NAMALWA (cell line): Measurements from ENCODE around the gene ELMO1.

Experiments used
- DNase-seq: peaks from one replicate; pipeline ENCODE4 v3.0.0-alpha.2; 2015; ENCODE audit warnings: low spot score

Gene ELMO1

GRCh38 chr7:37269711-37270508 lies 178.8 kb downstream of the ELMO1 start:
- no peak for DNase-seq

GRCh38 chr7:37267251-37267650 lies 181.4 kb downstream of the ELMO1 start:
- DNase-seq, result no peak

DNA sequence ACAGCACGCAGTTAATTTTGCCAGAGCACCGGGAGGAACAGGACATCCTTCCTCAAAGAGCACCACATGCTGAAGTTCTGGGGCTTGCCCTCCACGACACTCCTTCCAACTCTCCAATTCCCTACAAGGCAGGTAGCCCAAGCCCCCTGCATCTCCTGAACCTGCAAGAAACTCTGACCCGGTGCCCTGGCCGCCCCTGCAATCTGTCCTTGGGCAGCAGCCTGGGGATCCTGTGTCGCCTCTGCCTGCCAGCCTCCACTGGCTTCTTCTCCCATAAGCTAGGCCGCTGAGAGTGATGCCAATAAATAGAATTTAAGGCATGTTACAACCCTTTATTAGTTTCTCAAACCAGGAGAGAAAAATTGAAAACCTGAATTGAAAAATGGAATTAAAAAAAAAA lies 182.8 kb downstream of the ELMO1 start:
- no peak for DNase-seq

DNA sequence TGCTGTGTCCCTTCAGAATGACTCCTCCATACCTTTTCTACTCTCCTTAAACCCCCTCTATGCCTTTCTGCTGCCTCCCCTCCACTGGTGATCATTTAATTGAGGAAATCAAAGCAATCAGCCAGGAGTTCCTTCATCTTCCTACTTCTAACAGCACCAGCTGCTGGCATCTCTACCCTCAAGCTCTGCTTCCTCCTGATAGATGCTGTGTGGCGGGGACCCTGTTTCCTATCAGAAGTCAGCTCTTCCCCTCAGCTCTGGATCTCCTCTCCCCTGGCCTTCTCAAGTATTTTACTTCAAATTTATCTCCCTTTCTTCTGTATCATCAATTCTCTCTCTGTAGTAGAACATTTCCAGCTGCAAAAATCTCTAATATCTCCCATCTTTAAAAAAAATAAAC lies 183.7 kb downstream of the ELMO1 start:
- no peak for DNase-seq

- DNase-seq, result no peak
Measured at GRCh38 chr7:37262181-37262580, 186.5 kb downstream of the ELMO1 start.

DNA sequence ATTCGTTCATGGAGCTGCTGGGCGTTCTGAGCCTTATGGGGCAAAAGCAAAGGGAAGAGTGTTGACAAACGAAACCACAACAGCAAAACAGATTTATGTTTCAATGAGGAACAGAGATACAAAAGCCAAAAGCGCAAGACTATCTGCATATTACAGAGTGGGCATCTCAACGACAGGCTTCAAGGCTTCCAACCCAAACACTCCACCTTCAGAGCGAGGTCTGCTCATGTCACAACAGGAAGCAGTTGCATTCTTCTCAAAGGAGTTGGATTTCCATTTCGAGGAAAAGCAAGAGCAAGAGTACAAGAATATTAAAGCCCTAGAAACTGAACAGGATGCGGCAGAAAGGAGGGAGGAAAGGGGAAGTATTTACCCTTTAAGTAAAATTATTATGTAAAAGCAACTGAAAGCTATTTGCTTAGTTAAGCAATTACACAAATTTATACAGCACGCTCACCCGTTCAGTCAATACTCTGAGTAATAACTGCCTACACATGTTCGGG lies 189.3 kb downstream of the ELMO1 start:
- DNase-seq, result no peak

DNA sequence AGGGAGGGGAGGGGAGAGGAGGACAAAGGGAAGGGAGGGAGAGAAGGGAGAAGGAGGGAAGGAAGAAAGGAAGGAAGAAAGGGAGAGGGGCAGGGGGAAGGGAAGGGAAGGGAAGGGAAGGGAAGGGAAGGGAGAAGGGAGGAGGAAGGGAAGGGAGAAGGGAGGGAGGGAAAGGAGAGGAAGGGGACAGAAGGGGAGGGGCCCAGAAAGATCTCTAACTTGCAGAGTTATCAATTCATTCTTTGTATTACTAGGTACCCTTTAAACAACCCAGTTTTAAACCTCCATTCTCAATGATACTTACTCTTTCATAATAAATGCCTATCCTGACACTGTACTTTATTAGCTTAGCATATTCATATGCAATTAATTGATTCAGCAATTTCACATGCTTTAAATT lies 192.0 kb downstream of the ELMO1 start:
- DNase-seq, result no peak

GRCh38 chr7:37255327-37255944 lies 193.2 kb downstream of the ELMO1 start:
- DNase-seq, result no peak

- DNase-seq, result no peak
Measured at GRCh38 chr7:37251222-37251621, 197.4 kb downstream of the ELMO1 start.

DNA sequence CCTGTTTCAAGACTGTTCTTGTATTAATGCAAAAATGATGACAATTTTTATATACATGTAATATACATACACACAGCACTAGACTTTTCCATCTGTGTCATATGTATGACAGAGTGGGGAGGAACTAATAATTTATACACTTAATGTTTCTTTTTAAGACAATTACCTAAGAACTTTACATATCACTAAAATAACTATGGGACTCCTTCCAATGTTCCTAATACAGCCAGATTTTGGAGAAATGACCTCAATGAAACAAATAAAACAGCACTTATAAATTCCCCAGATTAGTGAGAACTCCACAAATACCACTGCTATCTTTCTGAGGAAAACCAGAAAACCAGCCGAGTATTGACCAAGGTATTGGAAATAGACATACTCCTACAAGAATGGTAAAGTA lies 199.4 kb downstream of the ELMO1 start:
- DNase-seq, result no peak

DNA sequence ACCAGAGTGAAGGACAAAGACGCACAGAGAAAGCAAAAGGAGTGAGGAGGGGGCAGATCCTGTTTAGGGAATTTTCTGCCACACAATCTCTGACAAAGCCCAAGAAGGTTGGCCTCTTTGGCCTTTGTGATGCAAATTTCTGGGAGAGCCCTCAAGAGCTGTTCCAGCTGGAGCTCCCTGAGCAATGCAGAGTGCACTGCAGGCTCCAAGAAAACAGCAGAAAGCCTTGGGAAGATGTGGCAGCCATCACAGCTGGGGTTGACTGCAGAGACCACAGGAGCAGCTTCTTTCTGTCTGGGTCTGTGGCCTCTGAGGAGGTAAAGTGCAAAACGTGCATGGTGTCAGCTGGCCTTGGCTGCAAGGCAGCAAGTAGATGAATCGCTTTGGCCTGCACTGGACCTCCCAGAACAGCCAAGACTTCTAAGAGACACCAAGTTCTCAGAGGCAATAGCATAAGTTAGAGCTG lies 200.2 kb downstream of the ELMO1 start:
- DNase-seq, result no peak

DNA sequence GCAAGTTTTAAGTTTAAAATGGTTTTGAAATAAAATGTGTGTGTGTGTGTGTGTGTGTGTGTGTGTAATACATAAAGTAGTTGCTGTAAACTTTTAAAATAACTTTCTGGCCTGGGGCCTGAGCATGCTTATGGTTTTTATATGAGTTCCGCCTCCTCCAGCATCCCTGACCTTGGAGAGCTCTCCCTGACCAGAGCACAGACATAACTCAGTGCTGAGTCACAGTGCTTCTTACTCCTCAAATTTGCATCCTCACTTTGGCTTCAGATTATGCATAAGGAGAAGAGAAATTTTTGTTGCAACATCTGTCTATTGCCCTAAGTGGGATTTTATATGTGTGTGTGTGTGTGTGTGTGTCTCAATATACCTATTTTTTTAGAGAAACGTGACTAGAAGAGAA lies 200.8 kb downstream of the ELMO1 start:
- DNase-seq, result no peak

GRCh38 chr7:37245590-37245989 lies 203.1 kb downstream of the ELMO1 start:
- DNase-seq, result no peak

DNA sequence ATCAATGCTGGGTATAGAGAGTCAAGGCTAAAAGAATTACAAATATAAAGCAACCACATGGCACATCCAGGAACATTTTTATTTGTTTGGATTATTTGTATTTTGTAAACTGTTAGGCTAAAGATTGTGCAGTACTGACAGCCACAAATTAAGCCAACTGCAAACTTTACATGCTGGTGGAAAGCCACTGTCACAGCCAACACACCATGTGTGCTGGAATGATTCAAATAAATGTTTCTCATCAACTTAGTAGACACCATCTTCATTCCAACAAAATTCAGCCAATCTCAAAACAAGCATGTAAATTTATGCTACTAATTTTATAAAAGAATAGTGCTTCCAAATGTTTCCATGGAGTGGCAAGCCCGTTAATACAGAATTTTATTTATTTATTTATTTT lies 211.8 kb downstream of the ELMO1 start:
- DNase-seq, result no peak

DNA sequence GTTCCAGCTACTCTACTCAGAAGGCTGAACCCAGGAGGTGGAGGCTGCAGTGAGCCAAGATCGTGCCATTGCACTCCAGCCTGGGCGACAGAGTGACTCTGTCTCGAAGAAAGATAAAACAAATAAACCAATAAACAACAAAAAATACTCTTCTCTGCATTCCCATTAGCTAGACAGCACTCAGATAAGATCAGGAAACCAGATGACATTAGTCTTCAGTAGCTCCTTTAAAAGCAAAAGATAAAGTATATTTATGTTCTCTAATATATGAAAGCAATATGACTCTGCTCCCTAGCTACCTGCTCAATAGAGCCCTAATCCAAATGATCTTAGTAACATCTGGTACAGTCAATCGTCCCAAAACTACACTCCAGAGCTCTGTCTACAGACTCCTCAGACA lies 212.9 kb downstream of the ELMO1 start:
- DNase-seq, result no peak

- peak; percentile 52 for DNase-seq
Measured at GRCh38 chr7:37234928-37235327, 213.7 kb downstream of the ELMO1 start.

DNA sequence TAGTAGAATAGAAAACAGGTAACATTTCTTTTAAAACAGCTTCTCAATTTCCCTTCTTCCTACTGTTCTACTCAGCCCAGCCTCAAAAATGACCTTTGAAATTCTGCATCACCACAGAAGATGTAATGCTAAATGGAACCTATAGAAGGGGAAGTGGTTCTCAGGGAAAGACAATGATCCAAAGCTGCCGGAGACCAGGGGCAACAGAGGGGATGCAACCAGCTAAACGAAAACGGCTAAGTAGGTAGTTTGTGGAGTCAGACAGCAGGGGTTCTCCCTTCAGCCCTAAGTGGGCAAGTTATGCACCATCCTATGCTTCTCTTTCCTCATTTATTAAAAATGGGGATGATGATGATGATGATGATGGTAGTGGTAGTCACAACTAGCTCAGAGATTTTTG lies 214.3 kb downstream of the ELMO1 start:
- no peak for DNase-seq

- no peak for DNase-seq
Measured at GRCh38 chr7:37231613-37232012, 217.1 kb downstream of the ELMO1 start.

GRCh38 chr7:37230221-37230620 lies 218.4 kb downstream of the ELMO1 start:
- no peak for DNase-seq

- DNase-seq, result no peak
Measured at GRCh38 chr7:37229381-37229780, 219.3 kb downstream of the ELMO1 start.

DNA sequence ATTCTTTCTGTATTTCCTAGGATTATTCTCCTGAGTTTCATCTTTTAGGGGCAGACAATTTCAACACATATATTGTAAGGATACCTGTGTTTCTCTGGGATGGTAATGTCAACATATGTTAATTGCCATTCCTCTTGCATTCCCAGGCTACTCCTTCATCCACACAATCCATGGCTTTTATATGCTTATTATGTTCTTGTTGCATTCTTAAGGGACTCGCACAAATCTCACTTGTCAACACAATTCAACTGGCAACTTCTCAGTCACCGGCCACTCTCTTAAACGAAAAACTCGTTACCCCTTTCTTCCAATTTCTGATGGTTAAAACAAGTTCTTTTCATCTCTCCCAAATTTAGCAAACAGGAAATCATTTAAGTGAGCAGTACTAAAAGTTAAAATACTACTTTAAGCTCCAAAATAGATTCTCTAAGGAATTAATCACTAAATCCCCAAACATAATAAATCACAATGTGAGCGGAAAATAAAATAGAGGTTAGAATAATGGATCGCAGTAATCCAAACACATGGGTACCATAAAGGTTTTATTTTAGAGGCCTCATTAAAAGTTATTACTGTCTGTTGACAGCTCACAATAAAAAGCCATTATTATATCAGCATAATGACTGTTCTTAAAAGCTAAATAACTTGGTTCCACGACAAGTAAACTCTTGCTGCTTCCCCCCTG lies 223.2 kb downstream of the ELMO1 start:
- DNase-seq, result no peak

- DNase-seq, result no peak
Measured at GRCh38 chr7:37224746-37225145, 223.9 kb downstream of the ELMO1 start.

- no peak for DNase-seq
Measured at GRCh38 chr7:37220664-37221063, 228.0 kb downstream of the ELMO1 start.
